ENCODE data around the gene CFAP251. TPM values are rescaled to one million over a fixed set of nuclear protein-coding genes. Genes with fewer than 3 reads are reported as not detected.

CFAP251 gene
- total RNA-seq, 1 experiment from 2014 or later: 23.5 TPM

DNA sequence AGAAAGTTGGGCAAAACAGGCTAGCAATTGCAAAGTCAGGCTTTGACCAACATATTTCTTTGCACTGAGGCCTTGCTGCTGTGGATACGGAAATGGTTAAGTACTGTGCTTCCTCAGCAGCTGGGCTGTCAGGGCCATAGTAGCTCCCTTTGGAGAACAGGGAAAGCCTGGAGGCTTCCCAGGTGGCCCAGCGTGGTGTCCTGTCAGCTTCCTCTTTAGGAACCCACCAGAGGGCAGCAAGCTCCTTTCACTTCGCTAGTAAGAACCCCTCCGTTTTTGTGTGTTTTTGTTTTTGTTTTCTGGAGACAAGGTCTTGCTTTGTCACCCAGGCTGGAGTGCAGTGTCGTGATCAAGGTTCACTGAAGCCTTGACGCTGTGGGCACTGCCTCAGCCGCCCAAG is 1.7 kb upstream of the CFAP251 start:
- H3K27ac Mint-ChIP-seq (ENCODE audit: low read depth, unreplicated experiment): peak overlapping the region; percentile 42
- CTCF ChIA-PET: interaction anchor here (0.6 to 1.1 kb wide), 5 partner anchors 18 to 141 kb away, joined by 3 to 5 read pairs (median 3); no protein-coding TSS in a partner anchor
- no peaks in the 10 kb centered on the region for H3K9me3 Mint-ChIP-seq (ENCODE audit: unreplicated experiment)
- no peak overlapping the region for H3K4me3 Mint-ChIP-seq (ENCODE audit: unreplicated experiment)
- intact Hi-C loops (cut with micrococcal nuclease): loop anchor here (5.0 kb wide), 1 partner anchor 206 kb away; no protein-coding TSS in a partner anchor
- no peak for DNase-seq (ENCODE audit: unreplicated experiment)
- H3K36me3 Mint-ChIP-seq (ENCODE audit: insufficient read depth, unreplicated experiment): peaks cover 76% of the 10 kb centered on the region
- no TSS peak for BruUV-seq (replicated peaks)
- TF ChIP-seq, protein P1, sequence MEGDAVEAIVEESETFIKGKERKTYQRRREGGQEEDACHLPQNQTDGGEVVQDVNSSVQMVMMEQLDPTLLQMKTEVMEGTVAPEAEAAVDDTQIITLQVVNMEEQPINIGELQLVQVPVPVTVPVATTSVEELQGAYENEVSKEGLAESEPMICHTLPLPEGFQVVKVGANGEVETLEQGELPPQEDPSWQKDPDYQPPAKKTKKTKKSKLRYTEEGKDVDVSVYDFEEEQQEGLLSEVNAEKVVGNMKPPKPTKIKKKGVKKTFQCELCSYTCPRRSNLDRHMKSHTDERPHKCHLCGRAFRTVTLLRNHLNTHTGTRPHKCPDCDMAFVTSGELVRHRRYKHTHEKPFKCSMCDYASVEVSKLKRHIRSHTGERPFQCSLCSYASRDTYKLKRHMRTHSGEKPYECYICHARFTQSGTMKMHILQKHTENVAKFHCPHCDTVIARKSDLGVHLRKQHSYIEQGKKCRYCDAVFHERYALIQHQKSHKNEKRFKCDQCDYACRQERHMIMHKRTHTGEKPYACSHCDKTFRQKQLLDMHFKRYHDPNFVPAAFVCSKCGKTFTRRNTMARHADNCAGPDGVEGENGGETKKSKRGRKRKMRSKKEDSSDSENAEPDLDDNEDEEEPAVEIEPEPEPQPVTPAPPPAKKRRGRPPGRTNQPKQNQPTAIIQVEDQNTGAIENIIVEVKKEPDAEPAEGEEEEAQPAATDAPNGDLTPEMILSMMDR (IDR thresholded peaks at IDR 0.05; ENCODE audit: unreplicated experiment): no peak
- POLR2A ChIA-PET: interaction anchor here (0.6 to 1.5 kb wide), 4 partner anchors 28 to 110 kb away, joined by 3 to 4 read pairs (median 4); partner anchors contain the start of gene PSMD9
- H3K4me1 Mint-ChIP-seq (ENCODE audit: insufficient read depth, unreplicated experiment): no peaks in the 10 kb centered on the region
- H3K27me3 Mint-ChIP-seq (ENCODE audit: insufficient read depth, unreplicated experiment): no peaks in the 10 kb centered on the region

DNA sequence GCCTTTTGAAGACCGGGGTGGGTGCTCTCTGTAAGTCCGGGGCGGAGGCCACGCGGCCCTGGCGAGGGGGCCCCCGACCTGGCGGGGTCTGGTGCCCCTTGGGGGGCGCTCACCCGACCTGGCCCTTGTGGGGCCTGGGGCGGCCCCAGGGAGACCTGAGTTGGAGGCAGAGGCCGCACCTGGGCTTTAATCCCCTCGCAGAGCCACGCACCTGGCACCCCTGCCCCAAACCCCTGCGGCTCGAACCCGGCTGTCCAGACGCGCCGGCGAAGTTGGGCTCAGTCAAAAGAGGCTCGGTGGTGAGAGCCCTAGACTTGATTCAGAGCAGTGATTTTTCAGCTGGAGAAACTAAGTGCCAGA is 267 bp downstream of the CFAP251 start:
- Mint-ChIP-seq H3K4me1 (ENCODE audit: insufficient read depth, unreplicated experiment) (peaks cover 3% of the 10 kb centered on the region), H3K27ac (ENCODE audit: low read depth, unreplicated experiment) (no peak overlapping the region), H3K4me3 (ENCODE audit: unreplicated experiment) (no peak overlapping the region), H3K27me3 (ENCODE audit: insufficient read depth, unreplicated experiment) (no peaks in the 10 kb centered on the region), H3K9me3 (ENCODE audit: unreplicated experiment) (no peaks in the 10 kb centered on the region), H3K36me3 (ENCODE audit: insufficient read depth, unreplicated experiment) (peaks cover 58% of the 10 kb centered on the region)
- intact Hi-C loops (cut with micrococcal nuclease): loop anchor here (5.0 kb wide), 1 partner anchor 204 kb away; no protein-coding TSS in a partner anchor
- TF ChIP-seq, protein P1 (IDR thresholded peaks at IDR 0.05; ENCODE audit: unreplicated experiment): no peak
- CTCF ChIA-PET: interaction anchor here (0.6 to 1.3 kb wide), 3 partner anchors 12 to 204 kb away, joined by 3 to 4 read pairs (median 3); no protein-coding TSS in a partner anchor
- BruUV-seq (replicated peaks): no TSS peak
- no peak for DNase-seq (ENCODE audit: unreplicated experiment)
- POLR2A ChIA-PET: no interaction called here

DNA sequence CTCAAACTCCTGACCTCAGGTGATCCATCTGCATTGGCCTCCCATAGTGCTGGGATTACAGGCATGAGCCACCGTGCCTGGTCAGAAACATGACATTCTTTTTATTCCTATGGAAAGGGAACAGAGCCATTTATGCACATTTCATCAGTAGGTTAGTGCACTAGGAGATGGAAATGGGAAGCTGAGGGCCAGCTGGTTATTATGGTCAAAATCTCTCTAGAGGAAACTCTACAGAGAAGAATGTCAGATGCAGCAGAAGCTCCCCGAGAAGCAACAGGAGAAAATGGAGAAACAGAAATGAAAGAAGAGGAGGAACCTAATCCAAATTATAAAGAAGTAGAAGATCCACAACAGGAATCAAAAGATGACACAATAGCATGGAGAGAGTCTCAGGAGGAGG is 2.7 kb downstream of the CFAP251 start:
- TF ChIP-seq, protein P1 (IDR thresholded peaks at IDR 0.05; ENCODE audit: unreplicated experiment): no peak
- ChIA-PET POLR2A (interaction anchor here (0.6 kb wide), 1 partner anchor 92 kb away, joined by 5 read pairs; no protein-coding TSS in a partner anchor), CTCF (interaction anchor here (0.7 kb wide), 1 partner anchor 125 kb away, joined by 3 read pairs; no protein-coding TSS in a partner anchor)
- no TSS peak for BruUV-seq (replicated peaks)
- H3K4me1 Mint-ChIP-seq (ENCODE audit: insufficient read depth, unreplicated experiment): peaks cover 13% of the 10 kb centered on the region
- intact Hi-C loops (cut with micrococcal nuclease): no loop called here
- peaks cover 41% of the 10 kb centered on the region for H3K36me3 Mint-ChIP-seq (ENCODE audit: insufficient read depth, unreplicated experiment)
- no peaks in the 10 kb centered on the region for H3K9me3 Mint-ChIP-seq (ENCODE audit: unreplicated experiment)
- no peak overlapping the region for H3K27ac Mint-ChIP-seq (ENCODE audit: low read depth, unreplicated experiment)
- H3K4me3 Mint-ChIP-seq (ENCODE audit: unreplicated experiment): no peak overlapping the region
- no peak for DNase-seq (ENCODE audit: unreplicated experiment)
- H3K27me3 Mint-ChIP-seq (ENCODE audit: insufficient read depth, unreplicated experiment): no peaks in the 10 kb centered on the region

- ChIA-PET CTCF (no interaction called here), POLR2A (interaction anchor here (1.2 kb wide), 2 partner anchors 24 to 33 kb away, joined by 3 read pairs; no protein-coding TSS in a partner anchor)
- peaks cover 27% of the 10 kb centered on the region for H3K4me1 Mint-ChIP-seq (ENCODE audit: insufficient read depth, unreplicated experiment)
- TF ChIP-seq, protein P1 (IDR thresholded peaks at IDR 0.05; ENCODE audit: unreplicated experiment): no peak
- H3K9me3 Mint-ChIP-seq (ENCODE audit: unreplicated experiment): no peaks in the 10 kb centered on the region
- H3K4me3 Mint-ChIP-seq (ENCODE audit: unreplicated experiment): no peak overlapping the region
- peak overlapping the region; percentile 75 for H3K27ac Mint-ChIP-seq (ENCODE audit: low read depth, unreplicated experiment)
- DNase-seq (ENCODE audit: unreplicated experiment): no peak
- BruUV-seq (replicated peaks): TSS peak; percentile 76
- no peaks in the 10 kb centered on the region for H3K27me3 Mint-ChIP-seq (ENCODE audit: insufficient read depth, unreplicated experiment)
- peaks cover 6% of the 10 kb centered on the region for H3K36me3 Mint-ChIP-seq (ENCODE audit: insufficient read depth, unreplicated experiment)
- intact Hi-C loops (cut with micrococcal nuclease): no loop called here
These were observed 6.9 kb downstream of the CFAP251 start for GRCh38 chr12:121925358-121925695.
